OCI-LY7 (cell line): ENCODE results near the gene PPP2R2B.

Experiments
- EZH2phosphoT487 ChIP-seq: fragments of 200-600 bp; sonication (generic); IDR thresholded peaks from 2 replicates; pipeline ENCODE4 v1.6.1; 2018; ENCODE audit warnings: low read depth, borderline replicate concordance, mild to moderate bottlenecking, mixed run types, antibody characterized with exemption, low read length, moderate library complexity, mixed read lengths
- TF ChIP-seq, protein P1 (sequence below): fragments of 200-600 bp; sonication (generic); conservative IDR thresholded peaks from 2 replicates; pipeline ENCODE4 v1.5.1; 2014; ENCODE audit warnings: mild to moderate bottlenecking, antibody characterized with exemption, low read length, moderate library complexity, mixed read lengths

DNA sequence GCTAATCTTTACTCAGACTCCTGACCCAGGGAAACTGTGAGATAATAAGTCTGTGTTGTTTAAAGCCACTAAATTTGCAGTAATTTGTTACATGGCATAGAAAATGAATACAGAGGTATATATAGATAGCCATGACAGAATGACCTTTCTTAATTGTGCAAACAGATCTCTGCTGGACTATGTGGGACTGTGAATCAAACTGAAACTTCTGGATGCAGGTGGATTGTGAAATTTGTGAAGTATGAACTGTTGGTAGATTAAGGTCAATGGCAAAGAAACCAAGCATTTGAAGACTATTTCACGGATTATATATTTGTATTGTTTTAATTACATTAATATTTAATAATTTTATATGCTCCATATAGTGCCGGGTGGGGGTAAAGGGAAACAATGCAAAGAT is 310.4 kb downstream of the PPP2R2B start:
- TF ChIP-seq, protein P1, sequence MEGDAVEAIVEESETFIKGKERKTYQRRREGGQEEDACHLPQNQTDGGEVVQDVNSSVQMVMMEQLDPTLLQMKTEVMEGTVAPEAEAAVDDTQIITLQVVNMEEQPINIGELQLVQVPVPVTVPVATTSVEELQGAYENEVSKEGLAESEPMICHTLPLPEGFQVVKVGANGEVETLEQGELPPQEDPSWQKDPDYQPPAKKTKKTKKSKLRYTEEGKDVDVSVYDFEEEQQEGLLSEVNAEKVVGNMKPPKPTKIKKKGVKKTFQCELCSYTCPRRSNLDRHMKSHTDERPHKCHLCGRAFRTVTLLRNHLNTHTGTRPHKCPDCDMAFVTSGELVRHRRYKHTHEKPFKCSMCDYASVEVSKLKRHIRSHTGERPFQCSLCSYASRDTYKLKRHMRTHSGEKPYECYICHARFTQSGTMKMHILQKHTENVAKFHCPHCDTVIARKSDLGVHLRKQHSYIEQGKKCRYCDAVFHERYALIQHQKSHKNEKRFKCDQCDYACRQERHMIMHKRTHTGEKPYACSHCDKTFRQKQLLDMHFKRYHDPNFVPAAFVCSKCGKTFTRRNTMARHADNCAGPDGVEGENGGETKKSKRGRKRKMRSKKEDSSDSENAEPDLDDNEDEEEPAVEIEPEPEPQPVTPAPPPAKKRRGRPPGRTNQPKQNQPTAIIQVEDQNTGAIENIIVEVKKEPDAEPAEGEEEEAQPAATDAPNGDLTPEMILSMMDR = no peak
- no peak for TF ChIP-seq EZH2phosphoT487
